ENCODE data around the gene ZFR2.
A peak's percentile ranks its signal among the peaks of the same experiment; 100 is the strongest.
"Not testable (repeated sequence)": the region's sequence is repeated elsewhere in the genome, so short reads cannot be mapped to it uniquely, and the experiment has no call there.

The ZFR2 gene

GRCh38 chr19:3868770-3869456 lies at the start of gene ZFR2:
Gene ZFR2, minus strand, starts transcription at chr19:3869038. Its CDS starts 21 bp downstream, at chr19:3869017.
- DNase-seq: no peak

- DNase-seq: no peak
These were observed 47.2 kb upstream of the ZFR2 start for GRCh38 chr19:3916033-3916432.

- DNase-seq: no peak
These were observed 45.4 kb upstream of the ZFR2 start for GRCh38 chr19:3914199-3914598.

GRCh38 chr19:3910105-3910504 lies 41.3 kb upstream of the ZFR2 start:
- no peak for DNase-seq

- DNase-seq: no peak
These were observed 39.6 kb upstream of the ZFR2 start for GRCh38 chr19:3908266-3909054.

- DNase-seq: no peak
These were observed 38.9 kb upstream of the ZFR2 start for GRCh38 chr19:3907626-3908265.

- no peak for DNase-seq
These were observed 35.4 kb upstream of the ZFR2 start for GRCh38 chr19:3904233-3904632.

GRCh38 chr19:3902317-3902973 lies 33.6 kb upstream of the ZFR2 start:
- DNase-seq: no peak

GRCh38 chr19:3899531-3900294 lies 30.9 kb upstream of the ZFR2 start:
- DNase-seq: no peak

- DNase-seq: no peak
These were observed 29.6 kb upstream of the ZFR2 start for GRCh38 chr19:3898426-3898825.

- DNase-seq: no peak
These were observed 29.1 kb upstream of the ZFR2 start for GRCh38 chr19:3897936-3898335.

- no peak for DNase-seq
These were observed 26.9 kb upstream of the ZFR2 start for GRCh38 chr19:3895788-3896187.

GRCh38 chr19:3894959-3895358 lies 26.1 kb upstream of the ZFR2 start:
- DNase-seq: not testable (repeated sequence)

- no peak for DNase-seq
These were observed 24.8 kb upstream of the ZFR2 start for GRCh38 chr19:3893509-3894179.

- DNase-seq: no peak
These were observed 21.8 kb upstream of the ZFR2 start for GRCh38 chr19:3890591-3890990.

- DNase-seq: no peak
These were observed 13.2 kb upstream of the ZFR2 start for GRCh38 chr19:3882041-3882384.

- DNase-seq: peak; percentile 33
These were observed 12.6 kb upstream of the ZFR2 start for GRCh38 chr19:3881272-3882040.

- DNase-seq: peak; percentile 87
These were observed 11.8 kb upstream of the ZFR2 start, which contains the start of gene ATCAY for GRCh38 chr19:3880471-3881271. Gene ATCAY, plus strand, starts transcription at chr19:3880685. Its CDS starts 5,083 bp downstream, at chr19:3885768.

- DNase-seq: no peak
These were observed 10.8 kb upstream of the ZFR2 start for GRCh38 chr19:3879656-3880055.

- not testable (repeated sequence) for DNase-seq
These were observed 5.9 kb upstream of the ZFR2 start for GRCh38 chr19:3874695-3875094.
